OCI-LY7 (cell line): ENCODE data around the gene NHERF2. TPM values are rescaled to one million over a fixed set of nuclear protein-coding genes. Genes with fewer than 3 reads are reported as not detected.

ENCODE experiments used
- BruUV-seq: library from RNA; stranded (reverse); fragments of 400-500 nt; replicated peaks from 2 replicates; lab custom pipeline; 2021; lab: Mats Ljungman, UMichigan
- CTCF ChIA-PET: fragments of 300-600 bp; sonication (Branson Sonifier 250); formaldehyde crosslinking; loops from one replicate; lab custom pipeline; 2022; ENCODE audit warnings: antibody characterized with exemption; ENCODE audit not compliant: unreplicated experiment; lab: Charles Lee
- POLR2A ChIA-PET: fragments of 300-600 bp; sonication (Branson Sonifier 250); formaldehyde crosslinking; loops from one replicate; lab custom pipeline; 2022; ENCODE audit warnings: antibody characterized with exemption; lab: Charles Lee
- DNase-seq: peaks from one replicate; pipeline ENCODE4 v3.0.0-alpha.2; 2015; ENCODE audit warnings: low spot score
- H2AFZ ChIP-seq: fragments of 200-600 bp; sonication (generic), shearing (Covaris generic); 2 replicates; pipeline ENCODE4 v1.6.1; 2014; ENCODE audit warnings: mild to moderate bottlenecking, antibody characterized with exemption, low read length, moderate library complexity
- H3K27ac ChIP-seq: fragments of 200-600 bp; sonication (generic); 2 replicates; pipeline ENCODE4 v1.5.1; 2014; ENCODE audit warnings: mixed run types, low read depth, mild to moderate bottlenecking, moderate library complexity, low read length, inconsistent platforms; ENCODE audit not compliant: poor library complexity, severe bottlenecking
- H3K36me3 ChIP-seq: fragments of 200-600 bp; sonication (generic); 2 replicates; pipeline ENCODE4 v1.6.1; 2014; ENCODE audit warnings: mild to moderate bottlenecking, antibody characterized with exemption, low read length, moderate library complexity, mixed read lengths; ENCODE audit not compliant: insufficient read depth
- H3K4me1 ChIP-seq: fragments of 200-600 bp; sonication (generic); 2 replicates; pipeline ENCODE4 v1.5.1; 2014; ENCODE audit warnings: mild to moderate bottlenecking, low read length; ENCODE audit not compliant: insufficient read depth, poor library complexity, severe bottlenecking
- H3K4me2 ChIP-seq: fragments of 200-600 bp; sonication (generic); 2 replicates; pipeline ENCODE4 v1.6.1; 2014; ENCODE audit warnings: mild to moderate bottlenecking, low read length
- H3K4me3 ChIP-seq: fragments of 200-600 bp; sonication (generic); 2 replicates; pipeline ENCODE4 v1.5.1; 2014; ENCODE audit warnings: mild to moderate bottlenecking, low read depth, low read length; ENCODE audit not compliant: poor library complexity, severe bottlenecking
- H3K79me2 ChIP-seq: fragments of 200-600 bp; sonication (generic); 2 replicates; pipeline ENCODE4 v1.6.1; 2016; ENCODE audit warnings: low read depth, mild to moderate bottlenecking, low read length, moderate library complexity, mixed read lengths; ENCODE audit not compliant: insufficient read depth
- H3K9me2 ChIP-seq: fragments of 200-600 bp; sonication (generic); 2 replicates; pipeline ENCODE4 v1.6.1; 2016; ENCODE audit warnings: mild to moderate bottlenecking, low read length, mixed read lengths; ENCODE audit not compliant: insufficient read depth
- H3K9me3 ChIP-seq: fragments of 200-600 bp; sonication (generic); 2 replicates; pipeline ENCODE4 v1.6.1; 2014; ENCODE audit warnings: mild to moderate bottlenecking, mixed run types, low read length, mixed read lengths
- H4K20me1 ChIP-seq: fragments of 200-600 bp; sonication (generic); 2 replicates; pipeline ENCODE4 v1.6.1; 2014; ENCODE audit warnings: mild to moderate bottlenecking, antibody characterized with exemption, low read length, moderate library complexity, mixed read lengths; ENCODE audit not compliant: insufficient read depth
- CTCF ChIP-seq: fragments of 200-600 bp; sonication (generic); conservative IDR thresholded peaks from 2 replicates; pipeline ENCODE4 v1.5.1; 2014; ENCODE audit warnings: mild to moderate bottlenecking, antibody characterized with exemption, low read length, moderate library complexity, mixed read lengths
- EZH2phosphoT487 ChIP-seq: fragments of 200-600 bp; sonication (generic); IDR thresholded peaks from 2 replicates; pipeline ENCODE4 v1.6.1; 2018; ENCODE audit warnings: low read depth, borderline replicate concordance, mild to moderate bottlenecking, mixed run types, antibody characterized with exemption, low read length, moderate library complexity, mixed read lengths
- intact Hi-C: fragments of 100-400 bp; cut with micrococcal nuclease; formaldehyde crosslinking; loops from one replicate; pipeline ENCODE4 v1.10.0; 2022; ENCODE audit not compliant: unreplicated experiment
- total RNA-seq, 2 experiments: library from RNA; depleted of rRNA in 1 of 2; stranded (reverse); fragments of >200 nt in 1 of 2; shearing (Covaris generic) in 1 of 2; gene quantifications; 2 replicates each; pipeline ENCODE4 v1.2.3, GENCODE V29; 2014 to 2022

Gene NHERF2
- total RNA-seq, 2 experiments from 2014 or later, result 0.27 TPM; not detected in 1

DNA sequence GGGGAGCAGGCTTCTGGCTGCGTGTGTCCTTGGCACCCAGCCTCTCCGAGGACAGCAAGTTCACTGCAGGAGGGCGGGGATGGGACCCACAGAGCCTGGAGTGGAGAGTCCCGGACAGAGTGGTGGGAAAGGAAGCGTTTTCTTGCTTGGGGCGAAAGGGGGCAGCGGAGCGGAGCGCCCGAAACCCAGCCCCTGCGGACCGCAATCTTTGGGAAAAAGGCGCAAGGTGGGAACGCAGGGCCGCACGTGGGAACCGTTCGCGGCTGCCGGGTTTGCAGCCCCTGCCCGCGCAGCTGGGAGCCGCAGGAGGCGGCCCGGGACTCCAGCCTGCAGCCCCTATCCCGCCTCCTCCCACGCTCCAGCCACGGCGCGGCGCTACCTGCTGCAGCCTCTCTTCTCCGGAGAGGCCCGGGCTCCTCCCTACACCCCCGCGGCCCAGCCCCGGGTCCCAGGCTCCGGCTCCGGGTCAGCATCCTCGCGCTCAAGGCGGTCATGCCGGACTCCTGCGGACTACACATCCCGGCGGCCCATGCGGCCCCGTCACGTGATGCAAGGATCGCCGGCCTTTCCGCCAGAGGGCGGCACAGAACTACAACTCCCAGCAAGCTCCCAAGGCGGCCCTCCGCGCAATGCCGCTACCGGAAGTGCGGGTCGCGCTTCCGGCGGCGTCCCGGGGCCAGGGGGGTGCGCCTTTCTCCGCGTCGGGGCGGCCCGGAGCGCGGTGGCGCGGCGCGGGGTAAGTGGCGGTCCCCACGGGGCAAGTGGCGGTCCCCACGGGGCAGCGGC lies 20.8 kb downstream of the NHERF2 start, which contains the start of the genes NTHL1 and TSC2:
NTHL1 (minus strand) TSS at position 505 of the 786 bp plus-strand sequence; CDS start at position 494, 11 bp downstream.
TSC2 (plus strand) TSS at position 656 of the 786 bp plus-strand sequence. CDS start 631 bp downstream, outside the sequence.
- peaks cover 20% of the 10 kb centered on the region for H3K4me1 ChIP-seq
- H3K27ac ChIP-seq, result peak within 1 kb of the TSS; percentile 32
- H3K4me2 ChIP-seq, result peak within 1 kb of the TSS; percentile 97
- POLR2A ChIA-PET, result interaction anchor here (1.0 to 1.4 kb wide), 2 partner anchors 55 to 107 kb away, joined by 3 to 4 read pairs; no protein-coding TSS in a partner anchor
- peaks cover 12% of the 10 kb centered on the region; the same call in 1 of the 2 replicates for H3K79me2 ChIP-seq
- H2AFZ ChIP-seq, result peak within 1 kb of the TSS; percentile 79
- BruUV-seq, result no TSS peak
- H4K20me1 ChIP-seq, result no peaks in the 10 kb centered on the region; the same call in 1 of the 2 replicates
- H3K4me3 ChIP-seq, result peak within 1 kb of the TSS; percentile 99
- TF ChIP-seq CTCF, result peak; percentile 54
- no peak for TF ChIP-seq EZH2phosphoT487
- peak; percentile 97 for DNase-seq
- peaks cover 27% of the 10 kb centered on the region; the same call in 1 of the 2 replicates for H3K36me3 ChIP-seq
- no peaks in the 10 kb centered on the region for H3K9me3 ChIP-seq
- intact Hi-C loops, result loop anchor here (2.0 kb wide), 1 partner anchor 25 kb away; no protein-coding TSS in a partner anchor
- H3K9me2 ChIP-seq, result no peaks in the 10 kb centered on the region
- CTCF ChIA-PET, result no interaction called here

DNA sequence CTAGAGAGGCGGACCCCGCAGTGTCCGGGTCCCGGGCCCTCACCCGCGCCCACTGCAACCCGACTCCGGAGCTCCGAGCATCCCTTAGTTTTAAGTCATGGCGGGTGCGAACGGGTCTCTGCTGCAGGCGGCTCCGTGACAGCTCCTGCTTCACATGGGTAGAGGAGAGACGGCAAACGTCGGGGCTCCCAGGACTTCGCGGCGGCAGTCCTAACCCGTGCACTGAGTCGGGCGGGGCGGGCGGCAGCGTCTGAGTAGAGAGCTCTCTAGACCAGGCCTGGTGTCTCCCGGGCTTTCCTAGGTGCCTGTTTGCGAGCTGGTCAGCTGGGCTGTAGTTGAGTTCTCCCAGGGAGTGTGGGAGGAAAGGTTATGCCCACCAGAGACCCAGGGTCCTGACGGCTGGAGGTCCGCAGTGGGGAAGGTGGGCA lies 21.4 kb downstream of the NHERF2 start:
- POLR2A ChIA-PET, result interaction anchor here (1.0 kb wide), 1 partner anchor 106 kb away, joined by 3 read pairs; no protein-coding TSS in a partner anchor
- no peaks in the 10 kb centered on the region for H3K9me2 ChIP-seq
- intact Hi-C loops, result no loop called here
- CTCF ChIA-PET, result no interaction called here
- no peaks in the 10 kb centered on the region; the same call in 1 of the 2 replicates for H4K20me1 ChIP-seq
- TF ChIP-seq EZH2phosphoT487 (no peak), CTCF (no peak)
- peak overlapping the region; percentile 94 for H3K4me2 ChIP-seq
- H3K27ac ChIP-seq, result no peak overlapping the region
- H2AFZ ChIP-seq, result peak overlapping the region; percentile 79
- peaks cover 12% of the 10 kb centered on the region; the same call in 1 of the 2 replicates for H3K79me2 ChIP-seq
- peak overlapping the region; percentile 99 for H3K4me3 ChIP-seq
- H3K4me1 ChIP-seq, result peaks cover 20% of the 10 kb centered on the region
- TSS peak; percentile 72 for BruUV-seq
- H3K9me3 ChIP-seq, result no peaks in the 10 kb centered on the region
- H3K36me3 ChIP-seq, result peaks cover 31% of the 10 kb centered on the region; the same call in 1 of the 2 replicates
- DNase-seq, result no peak
